H1 (cell line): Measurements from ENCODE around the gene NOL3. TPM values are rescaled to one million over a fixed set of nuclear protein-coding genes. Genes with fewer than 3 reads are reported as not detected.
A peak's percentile ranks its signal among the peaks of the same experiment; 100 is the strongest.

Source experiments
- CTCF ChIA-PET: fragments of 300-600 bp; sonication (Branson Sonifier 250); formaldehyde crosslinking; loops from one replicate; lab custom pipeline; 2021; ENCODE audit not compliant: partially characterized antibody; lab: Charles Lee
- POLR2A ChIA-PET: fragments of 300-600 bp; sonication (Branson Sonifier 250); formaldehyde crosslinking; loops from one replicate; lab custom pipeline; 2021; ENCODE audit warnings: inconsistent platforms; ENCODE audit not compliant: partially characterized antibody; lab: Charles Lee
- DNase-seq, 2 experiments: peaks; one replicate each; pipeline versions ENCODE4 v3.0.0 to v3.0.0-alpha.2; 2010 to 2022; ENCODE audit warnings: low spot score in 2 of 2, low read depth in 1 of 2, mixed read lengths in 1 of 2
- FAIRE-seq: peaks from 2 replicates; lab custom pipeline; 2011; peaks lifted over from hg19 to GRCh38; lab: Jason Lieb, UNC
- H2AFZ ChIP-seq: 2 replicates; pipeline ENCODE4 v1.8.1; 2012; ENCODE audit warnings: low read length, inconsistent platforms
- H2AK5ac ChIP-seq: 2 replicates; pipeline ENCODE4 v1.6.1; 2013; ENCODE audit warnings: low read depth, low read length
- H2BK120ac ChIP-seq: replicated peaks from 2 replicates; pipeline ENCODE3; 2013; ENCODE audit warnings: low read depth, low read length, inconsistent platforms
- H2BK12ac ChIP-seq: 2 replicates; pipeline ENCODE4 v1.6.1; 2013; ENCODE audit warnings: low read depth, low read length
- H2BK15ac ChIP-seq: 2 replicates; pipeline ENCODE4 v1.6.1; 2013; ENCODE audit warnings: low read length
- H2BK20ac ChIP-seq: 2 replicates; pipeline ENCODE4 v1.6.1; 2013; ENCODE audit warnings: low read length
- H2BK5ac ChIP-seq: 2 replicates; pipeline ENCODE4 v1.6.1; 2013; ENCODE audit warnings: low read depth, low read length
- H3K14ac ChIP-seq: 2 replicates; pipeline ENCODE4 v1.6.1; 2013; ENCODE audit warnings: inconsistent platforms; ENCODE audit not compliant: insufficient read length
- H3K18ac ChIP-seq: 2 replicates; pipeline ENCODE4 v1.6.1; 2013; ENCODE audit warnings: low read length; ENCODE audit errors: extremely low read depth
- H3K23ac ChIP-seq: 2 replicates; pipeline ENCODE4 v1.6.1; 2013; ENCODE audit warnings: inconsistent platforms; ENCODE audit not compliant: insufficient read length
- H3K23me2 ChIP-seq: 2 replicates; pipeline ENCODE4 v1.6.1; 2013; ENCODE audit warnings: low read depth, low read length
- H3K27ac ChIP-seq: 2 replicates; pipeline ENCODE4 v1.6.1; 2011; ENCODE audit warnings: low read depth, low read length, inconsistent platforms
- H3K27me3 ChIP-seq, 4 experiments: replicated peaks in 1 of 4; 1 replicate in 1 of 4; 2 replicates in 3 of 4; pipeline versions ENCODE4 v1.6.1 to v1.8.1; 2011 to 2013; ENCODE audit warnings: low read length in 3 of 4, mild to moderate bottlenecking in 3 of 4, inconsistent platforms in 2 of 4, mixed read lengths in 2 of 4, moderate library complexity in 1 of 4; ENCODE audit not compliant: control insufficient read depth in 3 of 4, insufficient read depth in 3 of 4; ENCODE audit errors: extremely low read depth in 1 of 4
- H3K36me3 ChIP-seq, 4 experiments: 2 replicates each; pipeline versions ENCODE4 v1.6.1 to v1.8.1; 2011 to 2013; ENCODE audit warnings: mild to moderate bottlenecking in 4 of 4, low read length in 3 of 4, moderate library complexity in 2 of 4, control low read depth in 1 of 4, inconsistent platforms in 1 of 4; ENCODE audit not compliant: insufficient read depth in 4 of 4, control insufficient read depth in 2 of 4
- H3K4ac ChIP-seq: replicated peaks from 2 replicates; pipeline ENCODE3; 2013; ENCODE audit warnings: low read length, low read depth, mixed read lengths, inconsistent platforms; ENCODE audit not compliant: insufficient read length
- H3K4me1 ChIP-seq, 4 experiments: replicated peaks in 1 of 4; 1 replicate in 1 of 4; 2 replicates in 3 of 4; pipeline versions ENCODE4 v1.6.1 to v1.8.1; 2011 to 2013; ENCODE audit warnings: low read length in 3 of 4, inconsistent platforms in 2 of 4, mixed read lengths in 1 of 4; ENCODE audit not compliant: insufficient read depth in 4 of 4, control insufficient read depth in 3 of 4
- H3K4me2 ChIP-seq, 2 experiments: 2 replicates each; pipeline versions ENCODE4 v1.6.1 to v1.8.1; 2011 to 2013; ENCODE audit warnings: low read depth in 2 of 2, low read length in 2 of 2, control low read depth in 1 of 2, inconsistent platforms in 1 of 2, mild to moderate bottlenecking in 1 of 2; ENCODE audit not compliant: insufficient read depth in 1 of 2
- H3K4me3 ChIP-seq, 4 experiments: fragments of 200-600, 300-600 bp in 1 of 4; sonication (generic), shearing (Covaris generic), sonication (Bioruptor Twin) in 1 of 4; 2 replicates each; pipeline versions ENCODE4 v1.5.1 to v1.8.1; 2011 to 2016; ENCODE audit warnings: low read length in 4 of 4, low read depth in 3 of 4, control low read depth in 2 of 4, inconsistent platforms in 2 of 4, mild to moderate bottlenecking in 2 of 4, mixed read lengths in 1 of 4, moderate library complexity in 1 of 4; ENCODE audit not compliant: insufficient read depth in 2 of 4; ENCODE audit errors: extremely low read depth in 1 of 4
- H3K56ac ChIP-seq: replicated peaks from 2 replicates; pipeline ENCODE3; 2013; ENCODE audit warnings: low read depth, mild to moderate bottlenecking, mixed read lengths, low read length, inconsistent platforms; ENCODE audit not compliant: insufficient read length
- H3K79me1 ChIP-seq: 2 replicates; pipeline ENCODE4 v1.6.1; 2013; ENCODE audit warnings: low read depth, low read length, control low read depth
- H3K79me2 ChIP-seq, 2 experiments: 2 replicates each; pipeline versions ENCODE4 v1.6.1 to v1.8.1; 2012 to 2013; ENCODE audit warnings: low read length in 2 of 2, mild to moderate bottlenecking in 2 of 2, inconsistent platforms in 1 of 2; ENCODE audit not compliant: insufficient read depth in 2 of 2, control insufficient read depth in 1 of 2
- H3K9ac ChIP-seq, 4 experiments: replicated peaks in 1 of 4; 1 replicate in 1 of 4; 2 replicates in 3 of 4; pipeline versions ENCODE4 v1.6.1 to v1.8.1; 2011 to 2013; ENCODE audit warnings: low read depth in 3 of 4, low read length in 3 of 4, control low read depth in 2 of 4, mild to moderate bottlenecking in 2 of 4, moderate library complexity in 2 of 4, inconsistent platforms in 1 of 4; ENCODE audit errors: extremely low read depth in 1 of 4
- H3K9me3 ChIP-seq, 2 experiments: 2 replicates each; pipeline versions ENCODE4 v1.6.1 to v1.8.1; 2012 to 2013; ENCODE audit warnings: mild to moderate bottlenecking in 2 of 2, moderate library complexity in 2 of 2, control low read depth in 1 of 2, inconsistent platforms in 1 of 2, low read depth in 1 of 2, low read length in 1 of 2, mixed read lengths in 1 of 2; ENCODE audit not compliant: insufficient read depth in 2 of 2
- H4K20me1 ChIP-seq, 2 experiments: replicated peaks in 1 of 2; 2 replicates each; pipeline versions ENCODE3 to v1.8.1; 2011 to 2013; ENCODE audit warnings: inconsistent platforms in 2 of 2, low read length in 2 of 2, mild to moderate bottlenecking in 1 of 2; ENCODE audit not compliant: insufficient read depth in 2 of 2, control insufficient read depth in 1 of 2
- H4K5ac ChIP-seq: 2 replicates; pipeline ENCODE4 v1.6.1; 2013; ENCODE audit warnings: low read length, low read depth, mixed read lengths, inconsistent platforms; ENCODE audit not compliant: insufficient read length
- H4K8ac ChIP-seq: 2 replicates; pipeline ENCODE4 v1.8.0; 2013; ENCODE audit warnings: mild to moderate bottlenecking, moderate library complexity, low read length, inconsistent platforms; ENCODE audit not compliant: insufficient read depth; ENCODE audit errors: extremely low read depth
- H4K91ac ChIP-seq: replicated peaks from 2 replicates; pipeline ENCODE3; 2013; ENCODE audit warnings: low read length, mixed read lengths, inconsistent platforms; ENCODE audit not compliant: insufficient read length
- CTCF ChIP-seq, 3 experiments: IDR thresholded peaks; 1 replicate in 2 of 3; 2 replicates in 1 of 3; pipeline versions ENCODE4 v1.5.1 to v1.6.1; 2011; ENCODE audit warnings: low read length in 3 of 3, mild to moderate bottlenecking in 3 of 3, inconsistent platforms in 2 of 3, low read depth in 1 of 3, moderate library complexity in 1 of 3; ENCODE audit not compliant: insufficient read depth in 1 of 3; ENCODE audit errors: control extremely low read depth in 1 of 3
- PHF8 ChIP-seq: fragments of 200-600 bp; sonication (generic); conservative IDR thresholded peaks from 2 replicates; pipeline ENCODE4 v1.7.1; 2012; ENCODE audit warnings: low read depth, mild to moderate bottlenecking, inconsistent platforms, low read length, moderate library complexity
- SIN3A ChIP-seq, 2 experiments: IDR thresholded peaks in 1 of 2; conservative IDR thresholded peaks in 1 of 2; 2 replicates each; pipeline ENCODE4 v1.6.1; 2011 to 2012; ENCODE audit warnings: low read length in 2 of 2, improper control_type of control experiment in 1 of 2, low read depth in 1 of 2, mild to moderate bottlenecking in 1 of 2
- SP2 ChIP-seq: IDR thresholded peaks from 2 replicates; pipeline ENCODE4 v1.6.1; 2012; ENCODE audit warnings: mild to moderate bottlenecking, low read length, inconsistent platforms
- WGBS, 2 experiments: shearing (Covaris generic) in 1 of 2; methylation state at CpG; one replicate each; pipeline versions ENCODE4 v1.1.6 to v1.1.7; 2013 to 2015; ENCODE audit warnings: low lambda C conversion rate in 2 of 2, mixed read lengths in 2 of 2, inconsistent platforms in 1 of 2, low coverage in 1 of 2, missing lambda C conversion rate in 1 of 2; ENCODE audit not compliant: insufficient replicate concordance in 2 of 2, insufficient coverage in 1 of 2, insufficient read length in 1 of 2; ENCODE audit errors: extremely low coverage in 1 of 2, missing lambda C conversion rate in 1 of 2; 5-methylcytosine and 5-hydroxymethylcytosine counted together
- polyA plus RNA-seq, 7 experiments: library from polyadenylated mRNA; depleted of rRNA in 3 of 7; stranded (reverse) in 5 of 7; unstranded in 2 of 7; fragments of >200 nt in 5 of 7; fragments of 200-250 nt in 2 of 7; gene quantifications; 1 replicate in 5 of 7; 2 replicates in 1 of 7; 4 replicates in 1 of 7; pipeline versions ENCODE4 v1.2.1 to v1.2.3, GENCODE V29; 2011 to 2013; ENCODE audit warnings: missing spikeins in 2 of 7, mixed read lengths in 2 of 7
- total RNA-seq: library from RNA; stranded (reverse); fragmentation: NEBNext Ultra II Directional; extraction: Animal tissue kit (Norgen Biotek cat#: 25700); gene quantifications from 2 replicates; pipeline ENCODE4 v1.2.1, GENCODE V29; 2021

NOL3 gene
- total and polyA plus RNA-seq, 2 of the 8 experiments (the other 6 are each of a cell fraction or from before 2014, with no cell fraction given) = 2.2 to 4.6 TPM

DNA sequence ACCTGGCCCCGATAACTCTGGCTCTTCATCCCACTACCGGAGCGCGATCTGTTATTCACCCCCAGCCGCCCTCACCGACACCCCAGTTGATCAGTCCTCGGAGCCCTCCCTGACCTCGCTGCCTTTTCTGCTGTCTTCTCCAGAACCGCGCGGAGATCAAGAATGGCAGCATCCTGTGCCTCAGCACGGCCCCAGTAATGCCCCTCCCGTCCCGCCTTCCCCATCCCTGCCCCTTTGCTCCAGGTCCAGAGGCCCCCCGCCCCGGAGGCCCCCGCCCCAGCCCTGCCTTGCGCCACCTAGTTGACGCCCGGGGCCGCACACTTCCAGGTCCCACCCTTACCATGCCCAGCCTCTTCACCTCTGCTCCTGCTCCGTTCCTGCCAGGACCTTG is 29.5 kb downstream of the NOL3 start:
- Histone ChIP-seq H3K9me3 (no peaks in the 10 kb centered on the region), H4K91ac (no peak overlapping the region), H3K23me2 (peaks cover 6% of the 10 kb centered on the region; the same call in 1 of the 2 replicates), H2BK120ac (no peak overlapping the region), H3K9ac (peak overlapping the region in 1 of 4 experiments; percentile 43; a peak in 2 of 7 replicates), H2AFZ (peak overlapping the region; percentile 91; the same call in 1 of the 2 replicates), H3K4ac (peak overlapping the region; percentile 91), H2BK5ac (peak overlapping the region; percentile 35; the same call in 1 of the 2 replicates), H3K56ac (peak overlapping the region; percentile 10), H4K5ac (no peak overlapping the region), H4K8ac (peak overlapping the region; percentile 89), H3K27me3 (no peaks in the 10 kb centered on the region), H3K18ac (peak overlapping the region; percentile 83), H3K36me3 (peaks cover 18 to 32% (median 30%) of the 10 kb centered on the region in 4 experiments), H3K79me2 (no peaks in the 10 kb centered on the region), H3K23ac (no peak overlapping the region), H2BK20ac (no peak overlapping the region), H4K20me1 (peaks cover 1 to 17% of the 10 kb centered on the region in 2 experiments), H3K4me3 (peak overlapping the region; percentile 40 to 75 (median 50)), H3K27ac (no peak overlapping the region), H3K4me1 (peaks cover 0 to 12% (median 8%) of the 10 kb centered on the region in 4 experiments; a peak in 4 of 7 replicates), H3K4me2 (peak overlapping the region; percentile 61 to 99), H3K79me1 (no peaks in the 10 kb centered on the region), H2BK12ac (no peak overlapping the region), H2AK5ac (no peak overlapping the region), H2BK15ac (no peak overlapping the region), H3K14ac (no peak overlapping the region)
- 4% methylated on average over 12 of the region's 22 CpGs; no CpG with 5 or more reads in 1 of the 2 experiments for WGBS, 2 experiments
- ChIA-PET CTCF (interaction anchor here (0.7 to 8.7 kb wide), 22 partner anchors 12 to 248 kb away, joined by 3 to 111 read pairs (median 4); partner anchors contain the start of genes EXOC3L1, MATCAP1, NOL3 and TMEM208), POLR2A (interaction anchor here (0.6 to 2.0 kb wide), 7 partner anchors 9 to 74 kb away, joined by 3 to 7 read pairs (median 3); partner anchors contain the start of genes EXOC3L1 and TMEM208)
- FAIRE-seq (no peak), DNase-seq (peak in 1 of 2 experiments; percentile 79)
- TF ChIP-seq SP2 (no peak), SIN3A (conservative IDR thresholded peaks at IDR 0.05 in 1 of 2, IDR thresholded peaks at IDR 0.05 in 1 of 2; ENCODE audit: low read depth in 1 of 2, low read length in 2 of 2) (peak in 1 of 2 experiments; percentile 8; a peak in 1 of 4 replicates), CTCF (IDR thresholded peaks at IDR 0.05; ENCODE audit: control extremely low read depth in 1 of 3, insufficient read depth in 1 of 3, low read depth in 1 of 3, low read length in 3 of 3) (peak; percentile 44 to 80 (median 47); a peak in 3 of 4 replicates), PHF8 (0 out of 2 replicates have a peak, but pooled peaks have one; percentile 3)
